Liver (tissue), 3 donors: ENCODE data around the gene NDUFS6.

Source experiments
- EGR1 ChIP-seq, 2 donors: IDR thresholded peaks; 2 replicates each; pipeline ENCODE4 v1.6.1; 2016 to 2018; ENCODE audit warnings: antibody characterized with exemption in 2 of 2, low read depth in 2 of 2
- FOXA1 ChIP-seq: IDR thresholded peaks from 2 replicates; pipeline ENCODE4 v1.6.1; 2016; ENCODE audit warnings: antibody characterized with exemption
- GABPA ChIP-seq, 2 donors: IDR thresholded peaks in 1 of 2; conservative IDR thresholded peaks in 1 of 2; 2 replicates each; pipeline ENCODE4 v1.6.1; 2016; ENCODE audit warnings: antibody characterized with exemption in 2 of 2, mild to moderate bottlenecking in 1 of 2, moderate library complexity in 1 of 2
- JUND ChIP-seq, 2 donors: IDR thresholded peaks; 2 replicates each; pipeline ENCODE4 v1.6.1; 2016; ENCODE audit warnings: antibody characterized with exemption in 2 of 2
- RAD21 ChIP-seq, 2 donors: IDR thresholded peaks; 2 replicates each; pipeline ENCODE4 v1.6.1; 2016; ENCODE audit warnings: antibody characterized with exemption in 2 of 2, mild to moderate bottlenecking in 2 of 2
- RXRA ChIP-seq, 2 donors: IDR thresholded peaks; 2 replicates each; pipeline ENCODE4 v1.6.1; 2017 to 2018; ENCODE audit warnings: antibody characterized with exemption in 2 of 2, mild to moderate bottlenecking in 1 of 2
- SP1 ChIP-seq: IDR thresholded peaks from 2 replicates; pipeline ENCODE4 v1.6.1; 2018; ENCODE audit warnings: antibody characterized with exemption, mild to moderate bottlenecking
- TAF1 ChIP-seq: conservative IDR thresholded peaks from 2 replicates; pipeline ENCODE4 v1.6.1; 2016; ENCODE audit warnings: antibody characterized with exemption, mild to moderate bottlenecking
- YY1 ChIP-seq: IDR thresholded peaks from 2 replicates; pipeline ENCODE4 v1.6.1; 2016; ENCODE audit warnings: antibody characterized with exemption, mild to moderate bottlenecking
- ZBTB33 ChIP-seq: IDR thresholded peaks from 2 replicates; pipeline ENCODE4 v1.6.1; 2016; ENCODE audit warnings: antibody characterized with exemption
- TF ChIP-seq, protein P1 (sequence below): IDR thresholded peaks from 2 replicates; pipeline ENCODE4 v1.6.1; 2016; ENCODE audit warnings: antibody characterized with exemption
- TF ChIP-seq, protein P2 (sequence below): fragments of 150-350 bp; IDR thresholded peaks from 2 replicates; pipeline ENCODE4 v1.5.1; 2017; ENCODE audit warnings: improper control_type of control experiment, low read depth, low read length; ENCODE audit not compliant: missing input control
- TF ChIP-seq, protein P3 (sequence below): IDR thresholded peaks from 2 replicates; pipeline ENCODE4 v1.6.1; 2016; ENCODE audit warnings: antibody characterized with exemption
- TF ChIP-seq, protein P4 (sequence below): IDR thresholded peaks from 2 replicates; pipeline ENCODE4 v1.6.1; 2016; ENCODE audit warnings: antibody characterized with exemption, mild to moderate bottlenecking
- donor health status: healthy.
- donor health status: healthy.

DNA sequence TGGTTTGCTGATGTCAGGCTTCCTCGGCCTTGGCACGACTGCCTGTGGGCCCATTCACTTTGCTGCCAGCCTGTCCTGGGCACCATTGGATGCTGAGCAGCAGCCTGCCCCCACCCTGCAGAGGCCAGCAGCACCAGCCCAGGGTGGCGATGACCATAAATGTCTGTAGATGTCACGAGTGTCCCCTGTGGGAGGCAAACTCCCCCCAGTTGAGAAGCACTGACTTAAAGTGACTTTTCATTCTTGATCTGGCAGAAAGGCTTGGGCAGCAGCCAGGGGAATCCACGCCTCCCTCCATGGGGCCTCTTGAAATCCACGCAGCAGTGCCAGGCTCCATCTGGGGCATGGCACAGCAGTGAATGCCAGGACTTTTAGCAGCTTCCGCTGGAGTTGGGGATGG is 59.7 kb downstream of the NDUFS6 start:
- TF ChIP-seq, protein P1, sequence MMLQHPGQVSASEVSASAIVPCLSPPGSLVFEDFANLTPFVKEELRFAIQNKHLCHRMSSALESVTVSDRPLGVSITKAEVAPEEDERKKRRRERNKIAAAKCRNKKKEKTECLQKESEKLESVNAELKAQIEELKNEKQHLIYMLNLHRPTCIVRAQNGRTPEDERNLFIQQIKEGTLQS, result no peak
- TF ChIP-seq, protein P2, sequence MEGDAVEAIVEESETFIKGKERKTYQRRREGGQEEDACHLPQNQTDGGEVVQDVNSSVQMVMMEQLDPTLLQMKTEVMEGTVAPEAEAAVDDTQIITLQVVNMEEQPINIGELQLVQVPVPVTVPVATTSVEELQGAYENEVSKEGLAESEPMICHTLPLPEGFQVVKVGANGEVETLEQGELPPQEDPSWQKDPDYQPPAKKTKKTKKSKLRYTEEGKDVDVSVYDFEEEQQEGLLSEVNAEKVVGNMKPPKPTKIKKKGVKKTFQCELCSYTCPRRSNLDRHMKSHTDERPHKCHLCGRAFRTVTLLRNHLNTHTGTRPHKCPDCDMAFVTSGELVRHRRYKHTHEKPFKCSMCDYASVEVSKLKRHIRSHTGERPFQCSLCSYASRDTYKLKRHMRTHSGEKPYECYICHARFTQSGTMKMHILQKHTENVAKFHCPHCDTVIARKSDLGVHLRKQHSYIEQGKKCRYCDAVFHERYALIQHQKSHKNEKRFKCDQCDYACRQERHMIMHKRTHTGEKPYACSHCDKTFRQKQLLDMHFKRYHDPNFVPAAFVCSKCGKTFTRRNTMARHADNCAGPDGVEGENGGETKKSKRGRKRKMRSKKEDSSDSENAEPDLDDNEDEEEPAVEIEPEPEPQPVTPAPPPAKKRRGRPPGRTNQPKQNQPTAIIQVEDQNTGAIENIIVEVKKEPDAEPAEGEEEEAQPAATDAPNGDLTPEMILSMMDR, result no peak
- TF ChIP-seq FOXA1, result no peak
- TF ChIP-seq GABPA (IDR thresholded peaks at IDR 0.05 in 1 of 2, conservative IDR thresholded peaks at IDR 0.05 in 1 of 2), result no peak
- TF ChIP-seq, protein P3, sequence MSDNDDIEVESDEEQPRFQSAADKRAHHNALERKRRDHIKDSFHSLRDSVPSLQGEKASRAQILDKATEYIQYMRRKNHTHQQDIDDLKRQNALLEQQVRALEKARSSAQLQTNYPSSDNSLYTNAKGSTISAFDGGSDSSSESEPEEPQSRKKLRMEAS, result no peak
- TF ChIP-seq TAF1, result no peak
- no peak for TF ChIP-seq ZBTB33
- no peak for TF ChIP-seq YY1
- TF ChIP-seq, protein P4, sequence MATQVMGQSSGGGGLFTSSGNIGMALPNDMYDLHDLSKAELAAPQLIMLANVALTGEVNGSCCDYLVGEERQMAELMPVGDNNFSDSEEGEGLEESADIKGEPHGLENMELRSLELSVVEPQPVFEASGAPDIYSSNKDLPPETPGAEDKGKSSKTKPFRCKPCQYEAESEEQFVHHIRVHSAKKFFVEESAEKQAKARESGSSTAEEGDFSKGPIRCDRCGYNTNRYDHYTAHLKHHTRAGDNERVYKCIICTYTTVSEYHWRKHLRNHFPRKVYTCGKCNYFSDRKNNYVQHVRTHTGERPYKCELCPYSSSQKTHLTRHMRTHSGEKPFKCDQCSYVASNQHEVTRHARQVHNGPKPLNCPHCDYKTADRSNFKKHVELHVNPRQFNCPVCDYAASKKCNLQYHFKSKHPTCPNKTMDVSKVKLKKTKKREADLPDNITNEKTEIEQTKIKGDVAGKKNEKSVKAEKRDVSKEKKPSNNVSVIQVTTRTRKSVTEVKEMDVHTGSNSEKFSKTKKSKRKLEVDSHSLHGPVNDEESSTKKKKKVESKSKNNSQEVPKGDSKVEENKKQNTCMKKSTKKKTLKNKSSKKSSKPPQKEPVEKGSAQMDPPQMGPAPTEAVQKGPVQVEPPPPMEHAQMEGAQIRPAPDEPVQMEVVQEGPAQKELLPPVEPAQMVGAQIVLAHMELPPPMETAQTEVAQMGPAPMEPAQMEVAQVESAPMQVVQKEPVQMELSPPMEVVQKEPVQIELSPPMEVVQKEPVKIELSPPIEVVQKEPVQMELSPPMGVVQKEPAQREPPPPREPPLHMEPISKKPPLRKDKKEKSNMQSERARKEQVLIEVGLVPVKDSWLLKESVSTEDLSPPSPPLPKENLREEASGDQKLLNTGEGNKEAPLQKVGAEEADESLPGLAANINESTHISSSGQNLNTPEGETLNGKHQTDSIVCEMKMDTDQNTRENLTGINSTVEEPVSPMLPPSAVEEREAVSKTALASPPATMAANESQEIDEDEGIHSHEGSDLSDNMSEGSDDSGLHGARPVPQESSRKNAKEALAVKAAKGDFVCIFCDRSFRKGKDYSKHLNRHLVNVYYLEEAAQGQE, result no peak
- TF ChIP-seq RAD21 (IDR thresholded peaks at IDR 0.05), result no peak
- TF ChIP-seq EGR1 (IDR thresholded peaks at IDR 0.05; ENCODE audit: low read depth in 2 of 2), result no peak
- no peak for TF ChIP-seq RXRA (IDR thresholded peaks at IDR 0.05)
- no peak for TF ChIP-seq SP1
- TF ChIP-seq JUND (IDR thresholded peaks at IDR 0.05), result no peak
